GM06990 (cell line): Measurements from ENCODE around the gene KRTAP9-3.
"Not testable (repeated sequence)": the region's sequence is repeated elsewhere in the genome, so short reads cannot be mapped to it uniquely, and the experiment has no call there.

Experiments used
- DNase-seq: peaks from one replicate; pipeline ENCODE4 v3.0.0-alpha.2; 2011; ENCODE audit not compliant: insufficient read length; ENCODE audit errors: extremely low read depth
- H3K27me3 ChIP-seq: replicated peaks from 2 replicates; pipeline ENCODE4 v1.6.0; 2011; ENCODE audit warnings: low read length; ENCODE audit not compliant: control insufficient read depth, insufficient read depth
- H3K36me3 ChIP-seq: 2 replicates; pipeline ENCODE4 v1.5.1; 2011; ENCODE audit warnings: low read length; ENCODE audit not compliant: control insufficient read depth, insufficient read depth
- H3K4me3 ChIP-seq: replicated peaks from 2 replicates; pipeline ENCODE4 v1.5.1; 2011; ENCODE audit warnings: low read depth, mild to moderate bottlenecking, control low read depth, low read length
- CTCF ChIP-seq: IDR thresholded peaks from 2 replicates; pipeline ENCODE4 v1.5.1; 2011; ENCODE audit warnings: low read length, control low read depth, mild to moderate bottlenecking, inconsistent platforms; ENCODE audit not compliant: insufficient read depth, poor library complexity, severe bottlenecking

Gene KRTAP9-3

GRCh38 chr17:41251261-41251660 is 19.0 kb downstream of the KRTAP9-3 start:
- TF ChIP-seq CTCF: no peak
- H3K4me3 ChIP-seq: no peak overlapping the region
- no peak for DNase-seq
- no peaks in the 10 kb centered on the region for H3K36me3 ChIP-seq
- H3K27me3 ChIP-seq: no peaks in the 10 kb centered on the region

GRCh38 chr17:41254861-41255260 is 22.6 kb downstream of the KRTAP9-3 start:
- no peak for TF ChIP-seq CTCF
- H3K27me3 ChIP-seq: no peaks in the 10 kb centered on the region
- DNase-seq: no peak
- no peak overlapping the region for H3K4me3 ChIP-seq
- no peaks in the 10 kb centered on the region for H3K36me3 ChIP-seq

GRCh38 chr17:41255381-41256290 is 23.4 kb downstream of the KRTAP9-3 start, which contains the start of gene KRTAP9-9:
Gene KRTAP9-9 (plus strand): TSS chr17:41255384.
- H3K36me3 ChIP-seq, H3K27me3 ChIP-seq, DNase-seq, H3K4me3 ChIP-seq: not testable (repeated sequence)

- DNase-seq: no peak
- no peaks in the 10 kb centered on the region for H3K36me3 ChIP-seq
- H3K4me3 ChIP-seq: no peak overlapping the region
- H3K27me3 ChIP-seq: no peaks in the 10 kb centered on the region
- TF ChIP-seq CTCF: no peak
Observed at GRCh38 chr17:41256291-41256685, 24.0 kb downstream of the KRTAP9-3 start.

- DNase-seq: no peak
- Histone ChIP-seq H3K4me3 (no peak overlapping the region), H3K27me3 (no peaks in the 10 kb centered on the region), H3K36me3 (no peaks in the 10 kb centered on the region)
- TF ChIP-seq CTCF: no peak
Observed at GRCh38 chr17:41258406-41258805, 26.2 kb downstream of the KRTAP9-3 start.

- Histone ChIP-seq H3K27me3 (no peaks in the 10 kb centered on the region), H3K4me3 (no peak overlapping the region), H3K36me3 (no peaks in the 10 kb centered on the region)
- no peak for DNase-seq
- no peak for TF ChIP-seq CTCF
Observed at GRCh38 chr17:41263212-41263611, 31.0 kb downstream of the KRTAP9-3 start.
